H1 (cell line): ENCODE data around the gene EMC7. TPM values are rescaled to one million over a fixed set of nuclear protein-coding genes. Genes with fewer than 3 reads are reported as not detected.

Experiments used
- CTCF ChIA-PET: fragments of 300-600 bp; sonication (Branson Sonifier 250); formaldehyde crosslinking; loops from one replicate; lab custom pipeline; 2021; ENCODE audit not compliant: partially characterized antibody; lab: Charles Lee
- POLR2A ChIA-PET: fragments of 300-600 bp; sonication (Branson Sonifier 250); formaldehyde crosslinking; loops from one replicate; lab custom pipeline; 2021; ENCODE audit warnings: inconsistent platforms; ENCODE audit not compliant: partially characterized antibody; lab: Charles Lee
- DNase-seq, 2 experiments: peaks; one replicate each; pipeline versions ENCODE4 v3.0.0 to v3.0.0-alpha.2; 2010 to 2022; ENCODE audit warnings: low spot score in 2 of 2, low read depth in 1 of 2, mixed read lengths in 1 of 2
- FAIRE-seq: peaks from 2 replicates; lab custom pipeline; 2011; peaks lifted over from hg19 to GRCh38; lab: Jason Lieb, UNC
- H2AFZ ChIP-seq: 2 replicates; pipeline ENCODE4 v1.8.1; 2012; ENCODE audit warnings: low read length, inconsistent platforms
- H2AK5ac ChIP-seq: 2 replicates; pipeline ENCODE4 v1.6.1; 2013; ENCODE audit warnings: low read depth, low read length
- H2BK120ac ChIP-seq: replicated peaks from 2 replicates; pipeline ENCODE3; 2013; ENCODE audit warnings: low read depth, low read length, inconsistent platforms
- H2BK12ac ChIP-seq: 2 replicates; pipeline ENCODE4 v1.6.1; 2013; ENCODE audit warnings: low read depth, low read length
- H2BK15ac ChIP-seq: 2 replicates; pipeline ENCODE4 v1.6.1; 2013; ENCODE audit warnings: low read length
- H2BK20ac ChIP-seq: 2 replicates; pipeline ENCODE4 v1.6.1; 2013; ENCODE audit warnings: low read length
- H2BK5ac ChIP-seq: 2 replicates; pipeline ENCODE4 v1.6.1; 2013; ENCODE audit warnings: low read depth, low read length
- H3K14ac ChIP-seq: 2 replicates; pipeline ENCODE4 v1.6.1; 2013; ENCODE audit warnings: inconsistent platforms; ENCODE audit not compliant: insufficient read length
- H3K18ac ChIP-seq: 2 replicates; pipeline ENCODE4 v1.6.1; 2013; ENCODE audit warnings: low read length; ENCODE audit errors: extremely low read depth
- H3K23ac ChIP-seq: 2 replicates; pipeline ENCODE4 v1.6.1; 2013; ENCODE audit warnings: inconsistent platforms; ENCODE audit not compliant: insufficient read length
- H3K23me2 ChIP-seq: 2 replicates; pipeline ENCODE4 v1.6.1; 2013; ENCODE audit warnings: low read depth, low read length
- H3K27ac ChIP-seq: 2 replicates; pipeline ENCODE4 v1.6.1; 2011; ENCODE audit warnings: low read depth, low read length, inconsistent platforms
- H3K27me3 ChIP-seq, 4 experiments: replicated peaks in 1 of 4; 1 replicate in 1 of 4; 2 replicates in 3 of 4; pipeline versions ENCODE4 v1.6.1 to v1.8.1; 2011 to 2013; ENCODE audit warnings: low read length in 3 of 4, mild to moderate bottlenecking in 3 of 4, inconsistent platforms in 2 of 4, mixed read lengths in 2 of 4, moderate library complexity in 1 of 4; ENCODE audit not compliant: control insufficient read depth in 3 of 4, insufficient read depth in 3 of 4; ENCODE audit errors: extremely low read depth in 1 of 4
- H3K36me3 ChIP-seq, 4 experiments: 2 replicates each; pipeline versions ENCODE4 v1.6.1 to v1.8.1; 2011 to 2013; ENCODE audit warnings: mild to moderate bottlenecking in 4 of 4, low read length in 3 of 4, moderate library complexity in 2 of 4, control low read depth in 1 of 4, inconsistent platforms in 1 of 4; ENCODE audit not compliant: insufficient read depth in 4 of 4, control insufficient read depth in 2 of 4
- H3K4ac ChIP-seq: replicated peaks from 2 replicates; pipeline ENCODE3; 2013; ENCODE audit warnings: low read length, low read depth, mixed read lengths, inconsistent platforms; ENCODE audit not compliant: insufficient read length
- H3K4me1 ChIP-seq, 4 experiments: replicated peaks in 1 of 4; 1 replicate in 1 of 4; 2 replicates in 3 of 4; pipeline versions ENCODE4 v1.6.1 to v1.8.1; 2011 to 2013; ENCODE audit warnings: low read length in 3 of 4, inconsistent platforms in 2 of 4, mixed read lengths in 1 of 4; ENCODE audit not compliant: insufficient read depth in 4 of 4, control insufficient read depth in 3 of 4
- H3K4me2 ChIP-seq, 2 experiments: 2 replicates each; pipeline versions ENCODE4 v1.6.1 to v1.8.1; 2011 to 2013; ENCODE audit warnings: low read depth in 2 of 2, low read length in 2 of 2, control low read depth in 1 of 2, inconsistent platforms in 1 of 2, mild to moderate bottlenecking in 1 of 2; ENCODE audit not compliant: insufficient read depth in 1 of 2
- H3K4me3 ChIP-seq, 4 experiments: fragments of 200-600, 300-600 bp in 1 of 4; sonication (generic), shearing (Covaris generic), sonication (Bioruptor Twin) in 1 of 4; 2 replicates each; pipeline versions ENCODE4 v1.5.1 to v1.8.1; 2011 to 2016; ENCODE audit warnings: low read length in 4 of 4, low read depth in 3 of 4, control low read depth in 2 of 4, inconsistent platforms in 2 of 4, mild to moderate bottlenecking in 2 of 4, mixed read lengths in 1 of 4, moderate library complexity in 1 of 4; ENCODE audit not compliant: insufficient read depth in 2 of 4; ENCODE audit errors: extremely low read depth in 1 of 4
- H3K56ac ChIP-seq: replicated peaks from 2 replicates; pipeline ENCODE3; 2013; ENCODE audit warnings: low read depth, mild to moderate bottlenecking, mixed read lengths, low read length, inconsistent platforms; ENCODE audit not compliant: insufficient read length
- H3K79me1 ChIP-seq: 2 replicates; pipeline ENCODE4 v1.6.1; 2013; ENCODE audit warnings: low read depth, low read length, control low read depth
- H3K79me2 ChIP-seq, 2 experiments: 2 replicates each; pipeline versions ENCODE4 v1.6.1 to v1.8.1; 2012 to 2013; ENCODE audit warnings: low read length in 2 of 2, mild to moderate bottlenecking in 2 of 2, inconsistent platforms in 1 of 2; ENCODE audit not compliant: insufficient read depth in 2 of 2, control insufficient read depth in 1 of 2
- H3K9ac ChIP-seq, 4 experiments: replicated peaks in 1 of 4; 1 replicate in 1 of 4; 2 replicates in 3 of 4; pipeline versions ENCODE4 v1.6.1 to v1.8.1; 2011 to 2013; ENCODE audit warnings: low read depth in 3 of 4, low read length in 3 of 4, control low read depth in 2 of 4, mild to moderate bottlenecking in 2 of 4, moderate library complexity in 2 of 4, inconsistent platforms in 1 of 4; ENCODE audit errors: extremely low read depth in 1 of 4
- H3K9me3 ChIP-seq, 2 experiments: 2 replicates each; pipeline versions ENCODE4 v1.6.1 to v1.8.1; 2012 to 2013; ENCODE audit warnings: mild to moderate bottlenecking in 2 of 2, moderate library complexity in 2 of 2, control low read depth in 1 of 2, inconsistent platforms in 1 of 2, low read depth in 1 of 2, low read length in 1 of 2, mixed read lengths in 1 of 2; ENCODE audit not compliant: insufficient read depth in 2 of 2
- H4K20me1 ChIP-seq, 2 experiments: replicated peaks in 1 of 2; 2 replicates each; pipeline versions ENCODE3 to v1.8.1; 2011 to 2013; ENCODE audit warnings: inconsistent platforms in 2 of 2, low read length in 2 of 2, mild to moderate bottlenecking in 1 of 2; ENCODE audit not compliant: insufficient read depth in 2 of 2, control insufficient read depth in 1 of 2
- H4K5ac ChIP-seq: 2 replicates; pipeline ENCODE4 v1.6.1; 2013; ENCODE audit warnings: low read length, low read depth, mixed read lengths, inconsistent platforms; ENCODE audit not compliant: insufficient read length
- H4K8ac ChIP-seq: 2 replicates; pipeline ENCODE4 v1.8.0; 2013; ENCODE audit warnings: mild to moderate bottlenecking, moderate library complexity, low read length, inconsistent platforms; ENCODE audit not compliant: insufficient read depth; ENCODE audit errors: extremely low read depth
- H4K91ac ChIP-seq: replicated peaks from 2 replicates; pipeline ENCODE3; 2013; ENCODE audit warnings: low read length, mixed read lengths, inconsistent platforms; ENCODE audit not compliant: insufficient read length
- ASH2L ChIP-seq: fragments of 200-600, 300-600 bp; sonication (generic); IDR thresholded peaks from one replicate; pipeline ENCODE4 v1.7.1; 2017; ENCODE audit warnings: low read length
- CBX8 ChIP-seq: fragments of 300-800, 300-1000 bp; sonication (generic); IDR thresholded peaks from 2 replicates; pipeline ENCODE4 v1.7.1; 2016; ENCODE audit warnings: low read depth, low read length, borderline replicate concordance
- FOSL1 ChIP-seq: IDR thresholded peaks from 2 replicates; pipeline ENCODE4 v1.6.1; 2011; ENCODE audit warnings: mild to moderate bottlenecking, low read depth, low read length, moderate library complexity; ENCODE audit not compliant: insufficient read depth
- GABPA ChIP-seq: IDR thresholded peaks from 2 replicates; pipeline ENCODE4 v1.6.1; 2011; ENCODE audit warnings: mild to moderate bottlenecking, low read length, moderate library complexity, borderline replicate concordance; ENCODE audit not compliant: insufficient read depth
- RBBP5 ChIP-seq: IDR thresholded peaks from 2 replicates; pipeline ENCODE4 v1.7.1; 2012; ENCODE audit warnings: low read depth, mild to moderate bottlenecking, inconsistent platforms, low read length, moderate library complexity, borderline replicate concordance
- TCF12 ChIP-seq: IDR thresholded peaks from 2 replicates; pipeline ENCODE4 v1.6.1; 2011; ENCODE audit warnings: low read depth, mild to moderate bottlenecking, low read length
- ZNF274 ChIP-seq: IDR thresholded peaks from 2 replicates; pipeline ENCODE4 v1.7.0; 2012; ENCODE audit warnings: low read length, borderline replicate concordance; ENCODE audit errors: extremely low read depth
- WGBS, 2 experiments: shearing (Covaris generic) in 1 of 2; methylation state at CpG; one replicate each; pipeline versions ENCODE4 v1.1.6 to v1.1.7; 2013 to 2015; ENCODE audit warnings: low lambda C conversion rate in 2 of 2, mixed read lengths in 2 of 2, inconsistent platforms in 1 of 2, low coverage in 1 of 2, missing lambda C conversion rate in 1 of 2; ENCODE audit not compliant: insufficient replicate concordance in 2 of 2, insufficient coverage in 1 of 2, insufficient read length in 1 of 2; ENCODE audit errors: extremely low coverage in 1 of 2, missing lambda C conversion rate in 1 of 2; 5-methylcytosine and 5-hydroxymethylcytosine counted together
- polyA plus RNA-seq, 7 experiments: library from polyadenylated mRNA; depleted of rRNA in 3 of 7; stranded (reverse) in 5 of 7; unstranded in 2 of 7; fragments of >200 nt in 5 of 7; fragments of 200-250 nt in 2 of 7; gene quantifications; 1 replicate in 5 of 7; 2 replicates in 1 of 7; 4 replicates in 1 of 7; pipeline versions ENCODE4 v1.2.1 to v1.2.3, GENCODE V29; 2011 to 2013; ENCODE audit warnings: missing spikeins in 2 of 7, mixed read lengths in 2 of 7
- total RNA-seq: library from RNA; stranded (reverse); fragmentation: NEBNext Ultra II Directional; extraction: Animal tissue kit (Norgen Biotek cat#: 25700); gene quantifications from 2 replicates; pipeline ENCODE4 v1.2.1, GENCODE V29; 2021
- TF ChIP-seq, protein P1 (sequence below): IDR thresholded peaks from 2 replicates; pipeline ENCODE4 v1.6.1; 2011; ENCODE audit warnings: low read length, improper control_type of control experiment

Gene EMC7
- total and polyA plus RNA-seq, 2 of the 8 experiments (the other 6 are each of a cell fraction or from before 2014, with no cell fraction given) = 29.0 to 39.0 TPM

DNA sequence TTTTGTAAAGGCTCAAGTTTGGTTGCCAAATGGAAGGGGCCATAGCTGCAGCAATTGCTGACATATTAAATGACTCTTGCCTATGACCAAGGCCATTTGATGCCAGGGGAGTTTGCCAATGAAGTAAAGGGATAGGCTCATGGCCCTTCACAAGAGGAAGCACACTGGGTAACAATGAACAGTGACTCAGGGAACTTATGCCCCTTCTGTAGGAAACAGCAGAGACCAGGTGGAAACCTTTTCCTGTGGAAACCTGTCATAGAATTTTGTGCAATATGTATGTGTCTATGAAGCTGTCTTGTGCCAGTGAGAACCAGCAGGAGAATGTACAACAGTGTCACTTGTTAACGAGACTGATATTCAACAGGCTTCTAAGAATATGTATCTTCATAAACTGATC lies 37.2 kb downstream of the EMC7 start:
- DNase-seq (no peak), FAIRE-seq (no peak)
- Histone ChIP-seq H4K5ac (no peak overlapping the region), H3K18ac (no peak overlapping the region), H3K27ac (no peak overlapping the region), H3K27me3 (no peaks in the 10 kb centered on the region), H3K9ac (no peak overlapping the region), H2BK12ac (no peak overlapping the region), H3K56ac (no peak overlapping the region), H3K4me1 (no peaks in the 10 kb centered on the region), H3K23ac (no peak overlapping the region), H3K4me3 (no peak overlapping the region), H2BK20ac (no peak overlapping the region), H3K4ac (no peak overlapping the region), H4K8ac (no peak overlapping the region), H2BK120ac (no peak overlapping the region), H4K91ac (no peak overlapping the region), H3K23me2 (no peaks in the 10 kb centered on the region; the same call in 1 of the 2 replicates), H2AK5ac (no peak overlapping the region), H3K4me2 (no peak overlapping the region), H4K20me1 (no peaks in the 10 kb centered on the region), H3K36me3 (no peaks in the 10 kb centered on the region), H2BK5ac (no peak overlapping the region), H3K14ac (no peak overlapping the region), H2BK15ac (no peak overlapping the region), H3K9me3 (no peaks in the 10 kb centered on the region)
- POLR2A ChIA-PET = no interaction called here
- 0% methylated on average over 1 of the region's 1 CpG; no CpG with 5 or more reads in 1 of the 2 experiments for WGBS, 2 experiments
- CTCF ChIA-PET = interaction anchor here (1.3 kb wide), 1 partner anchor 326 kb away, joined by 3 read pairs; no protein-coding TSS in a partner anchor
- TF ChIP-seq GABPA = no peak
- no peak for TF ChIP-seq ASH2L
- TF ChIP-seq TCF12 = no peak
- no peak for TF ChIP-seq CBX8
- no peak for TF ChIP-seq RBBP5
- TF ChIP-seq ZNF274 = no peak
- TF ChIP-seq FOSL1 = no peak
- TF ChIP-seq, protein P1, sequence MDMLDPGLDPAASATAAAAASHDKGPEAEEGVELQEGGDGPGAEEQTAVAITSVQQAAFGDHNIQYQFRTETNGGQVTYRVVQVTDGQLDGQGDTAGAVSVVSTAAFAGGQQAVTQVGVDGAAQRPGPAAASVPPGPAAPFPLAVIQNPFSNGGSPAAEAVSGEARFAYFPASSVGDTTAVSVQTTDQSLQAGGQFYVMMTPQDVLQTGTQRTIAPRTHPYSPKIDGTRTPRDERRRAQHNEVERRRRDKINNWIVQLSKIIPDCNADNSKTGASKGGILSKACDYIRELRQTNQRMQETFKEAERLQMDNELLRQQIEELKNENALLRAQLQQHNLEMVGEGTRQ = no peak
- TF ChIP-seq, all 59 proteins: peak for 0
- Histone ChIP-seq H3K79me1 (no peaks in the 10 kb centered on the region), H3K79me2 (no peaks in the 10 kb centered on the region), H2AFZ (no peak overlapping the region)
